Measurements from ENCODE around the gene LAIR1.

The LAIR1 gene

DNA sequence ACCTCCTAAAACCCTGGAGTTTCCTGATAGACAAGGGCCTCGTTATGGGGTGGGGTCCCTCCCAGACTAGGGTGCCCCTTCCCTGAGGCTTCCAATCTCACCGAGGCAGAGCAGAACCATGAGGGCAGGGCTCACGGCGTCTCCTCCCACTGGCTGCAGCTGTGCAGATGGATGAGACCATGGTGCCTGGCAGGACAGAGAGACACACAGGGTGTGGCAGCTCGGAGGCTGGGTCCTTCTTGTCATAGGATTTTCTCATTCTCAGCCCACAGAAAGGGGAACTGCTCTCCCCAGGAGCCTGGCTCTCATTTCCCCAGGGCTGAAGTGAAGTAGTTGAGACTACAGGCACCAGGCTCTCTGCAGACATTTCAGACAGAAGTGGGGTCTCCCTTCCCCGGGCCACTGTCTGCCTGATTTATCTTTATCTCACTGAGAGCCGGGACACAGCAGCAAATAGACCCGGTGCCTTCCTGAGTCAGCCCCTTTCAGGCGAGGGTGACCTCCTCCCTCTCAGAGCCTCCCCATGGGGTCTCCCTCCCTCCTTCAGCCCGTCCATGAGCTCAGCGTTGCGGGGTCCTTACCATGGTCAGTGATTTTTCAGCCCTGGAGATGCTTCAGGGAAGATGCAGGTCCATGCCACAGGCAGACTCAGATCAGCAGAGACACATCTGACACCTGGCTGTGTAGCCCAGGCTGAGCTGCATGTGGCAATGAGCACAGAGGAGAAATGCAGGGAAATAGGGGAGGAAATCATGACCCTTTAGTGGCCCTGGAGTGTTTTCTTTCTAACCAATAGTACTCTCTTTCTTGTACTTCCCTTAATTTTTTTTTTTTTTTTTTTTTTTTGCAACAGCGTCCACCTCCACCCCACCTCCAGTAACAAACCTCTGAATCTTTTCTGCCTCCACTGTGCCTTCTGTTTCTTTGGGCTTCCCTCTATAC, 52.0 kb downstream of the LAIR1 start, which contains the start of gene LILRA5:
Gene LILRA5, minus strand, starts transcription at position 731 of the 942 bp plus-strand sequence. Its CDS starts 147 bp downstream, at position 584.
- H3K27me3 ChIP-seq (ENCODE audit: insufficient read depth, low read length) = no peaks in the 10 kb centered on the region
- WGBS = 75% methylated on average over 13 of the region's 13 CpGs

DNA sequence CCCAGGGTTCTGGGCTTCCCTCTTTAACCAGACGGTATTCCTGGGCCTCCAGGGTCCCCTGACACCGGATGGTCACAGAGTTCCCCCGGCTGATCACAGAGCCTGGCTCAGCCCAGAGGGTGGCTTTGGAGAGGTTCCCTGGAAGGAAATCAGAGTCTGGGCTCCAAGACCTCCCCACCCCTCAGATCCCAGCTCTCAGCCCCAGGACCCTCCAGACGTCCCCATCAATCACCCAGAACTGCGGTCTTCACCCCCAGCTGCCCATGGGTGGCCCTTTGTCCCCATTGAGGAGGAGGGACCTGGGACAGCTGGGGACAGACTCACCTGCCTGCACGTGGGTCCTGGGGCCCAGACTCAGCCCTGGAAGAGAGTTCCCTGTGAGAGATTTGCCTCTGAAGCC, 52.7 kb downstream of the LAIR1 start:
- H3K27me3 ChIP-seq (ENCODE audit: insufficient read depth, low read length) = no peaks in the 10 kb centered on the region
- 84% methylated on average over 6 of the region's 6 CpGs for WGBS
- no peaks in the 10 kb centered on the region for H3K4me1 ChIP-seq (ENCODE audit: insufficient read depth, low read length)

More for the DNA sequence above, 52.0 kb downstream of the LAIR1 start, which contains the start of gene LILRA5:
- no peak within 1 kb of the TSS for H3K9ac ChIP-seq (ENCODE audit: low read depth, low read length)
- H3K4me1 ChIP-seq (ENCODE audit: insufficient read depth, low read length) = no peaks in the 10 kb centered on the region
- no peaks in the 10 kb centered on the region for H3K36me3 ChIP-seq (ENCODE audit: insufficient read depth, low read length)
- H3K9me3 ChIP-seq (ENCODE audit: insufficient read depth, low read depth, low read length) = no peaks in the 10 kb centered on the region
- H3K27ac ChIP-seq (ENCODE audit: low read depth, low read length) = no peak within 1 kb of the TSS
- no peak within 1 kb of the TSS for H3K4me3 ChIP-seq (ENCODE audit: low read length)

DNA sequence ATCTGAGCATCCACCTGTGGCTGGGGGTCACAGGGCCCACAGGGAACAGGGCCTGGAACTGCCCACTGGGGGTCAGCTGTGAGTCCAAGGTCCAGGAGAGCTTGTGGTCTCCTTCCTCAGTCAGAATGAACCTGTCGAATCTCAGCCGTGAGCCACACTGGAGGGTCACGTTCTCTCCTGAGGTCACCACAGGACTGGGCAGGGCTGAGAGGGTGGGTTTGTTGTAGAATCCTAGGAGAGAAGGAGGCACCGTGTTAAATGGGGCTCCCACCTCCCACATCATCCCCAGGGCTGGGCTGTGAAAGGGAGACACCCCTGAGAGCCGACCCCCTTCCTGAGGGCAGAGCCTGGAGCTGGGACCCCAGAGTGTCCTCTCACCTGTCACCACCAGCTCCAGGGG, 53.2 kb downstream of the LAIR1 start:
- 81% methylated on average over 4 of the region's 5 CpGs for WGBS
- H3K27ac ChIP-seq (ENCODE audit: low read depth, low read length) = no peak overlapping the region
- H3K36me3 ChIP-seq (ENCODE audit: insufficient read depth, low read length) = no peaks in the 10 kb centered on the region
- H3K9ac ChIP-seq (ENCODE audit: low read depth, low read length) = no peak overlapping the region
- H3K9me3 ChIP-seq (ENCODE audit: insufficient read depth, low read depth, low read length) = no peaks in the 10 kb centered on the region
- no peak overlapping the region for H3K4me3 ChIP-seq (ENCODE audit: low read length)
- no peaks in the 10 kb centered on the region for H3K4me1 ChIP-seq (ENCODE audit: insufficient read depth, low read length)
- H3K27me3 ChIP-seq (ENCODE audit: insufficient read depth, low read length) = no peaks in the 10 kb centered on the region

More for the DNA sequence above, 52.7 kb downstream of the LAIR1 start:
- Histone ChIP-seq H3K4me3 (ENCODE audit: low read length) (no peak overlapping the region), H3K9ac (ENCODE audit: low read depth, low read length) (no peak overlapping the region), H3K27ac (ENCODE audit: low read depth, low read length) (no peak overlapping the region), H3K9me3 (ENCODE audit: insufficient read depth, low read depth, low read length) (no peaks in the 10 kb centered on the region), H3K36me3 (ENCODE audit: insufficient read depth, low read length) (no peaks in the 10 kb centered on the region)

DNA sequence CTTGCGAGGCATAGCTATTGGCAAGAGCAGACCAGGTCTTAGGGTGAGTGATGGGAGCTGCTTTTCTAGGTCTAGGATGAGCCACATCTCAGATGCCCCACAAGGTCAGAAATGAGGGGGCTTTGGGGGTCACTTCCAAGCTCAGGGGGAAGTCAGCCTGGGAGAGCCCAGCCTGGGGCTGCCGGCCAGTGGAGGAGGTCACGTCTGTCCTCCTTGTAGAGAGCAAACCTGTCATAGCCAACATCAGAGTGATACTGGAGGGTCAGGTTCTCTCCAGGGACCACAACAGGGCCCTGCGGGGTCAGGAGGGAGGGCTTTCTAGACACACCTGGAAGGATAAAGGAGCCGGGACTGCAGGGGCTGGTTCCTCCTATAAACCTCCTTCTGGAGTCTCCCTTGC, 54.2 kb downstream of the LAIR1 start:
- Histone ChIP-seq H3K4me3 (ENCODE audit: low read length) (no peak overlapping the region), H3K9me3 (ENCODE audit: insufficient read depth, low read depth, low read length) (no peaks in the 10 kb centered on the region), H3K27ac (ENCODE audit: low read depth, low read length) (no peak overlapping the region), H3K4me1 (ENCODE audit: insufficient read depth, low read length) (no peaks in the 10 kb centered on the region), H3K9ac (ENCODE audit: low read depth, low read length) (no peak overlapping the region), H3K27me3 (ENCODE audit: insufficient read depth, low read length) (no peaks in the 10 kb centered on the region), H3K36me3 (ENCODE audit: insufficient read depth, low read length) (no peaks in the 10 kb centered on the region)
- 70% methylated on average over 5 of the region's 5 CpGs for WGBS

DNA sequence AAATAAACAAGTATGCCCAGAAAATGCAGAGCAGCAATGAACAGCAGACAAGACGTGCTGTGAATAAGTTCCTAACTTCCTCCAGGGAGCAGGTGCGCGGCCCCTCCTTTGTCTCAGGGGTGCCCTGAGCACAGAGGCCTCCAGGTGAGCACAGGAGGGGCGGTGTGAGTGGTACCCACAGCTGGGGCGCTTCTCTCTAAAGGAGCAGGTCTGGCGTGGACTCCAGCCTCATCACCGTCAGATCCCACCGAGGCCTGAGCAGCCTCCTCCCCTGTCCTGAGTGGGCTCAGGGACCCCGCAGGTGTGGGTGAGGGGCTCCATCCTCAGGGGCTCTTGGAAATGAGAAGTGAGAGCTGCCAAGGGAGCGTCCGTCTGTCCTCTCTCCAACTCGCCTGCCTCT, 54.9 kb downstream of the LAIR1 start:
- Histone ChIP-seq H3K27me3 (ENCODE audit: insufficient read depth, low read length) (no peaks in the 10 kb centered on the region), H3K9me3 (ENCODE audit: insufficient read depth, low read depth, low read length) (no peaks in the 10 kb centered on the region), H3K36me3 (ENCODE audit: insufficient read depth, low read length) (no peaks in the 10 kb centered on the region), H3K4me1 (ENCODE audit: insufficient read depth, low read length) (no peaks in the 10 kb centered on the region), H3K4me3 (ENCODE audit: low read length) (no peak overlapping the region), H3K9ac (ENCODE audit: low read depth, low read length) (no peak overlapping the region), H3K27ac (ENCODE audit: low read depth, low read length) (no peak overlapping the region)
- 82% methylated on average over 12 of the region's 12 CpGs for WGBS

DNA sequence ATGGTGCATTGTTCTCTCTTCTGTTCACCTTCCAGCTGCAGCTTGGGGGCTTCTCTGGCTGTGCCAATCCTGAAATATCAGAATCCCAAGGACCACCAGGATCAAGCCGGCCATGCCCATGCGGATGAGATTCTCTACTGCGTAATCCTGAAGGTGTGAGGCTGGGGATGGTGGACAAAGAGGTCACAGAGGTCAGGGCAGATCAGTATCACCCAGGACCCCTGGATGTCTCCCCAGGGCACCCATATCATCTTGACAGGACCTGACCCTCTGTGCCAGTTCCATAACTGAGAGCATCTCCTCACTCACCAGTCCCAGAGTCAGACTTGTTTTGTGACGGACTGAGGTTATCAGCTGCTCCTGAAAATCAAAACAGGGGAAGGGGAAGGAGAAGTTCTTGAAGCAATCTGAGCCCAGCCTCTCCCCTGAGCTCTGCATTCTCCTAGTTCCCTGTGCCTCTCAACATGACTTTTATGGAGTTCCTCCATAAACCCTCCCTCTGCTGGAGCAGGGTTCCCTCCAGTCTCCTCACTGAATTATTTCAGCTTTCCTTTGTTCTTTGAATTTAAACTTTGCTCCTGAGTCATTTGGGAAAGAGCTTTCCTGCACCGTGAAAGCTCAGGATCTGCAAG, 57.2 kb downstream of the LAIR1 start:
- Histone ChIP-seq H3K4me1 (ENCODE audit: insufficient read depth, low read length) (no peaks in the 10 kb centered on the region), H3K27me3 (ENCODE audit: insufficient read depth, low read length) (no peaks in the 10 kb centered on the region)
- 89% methylated on average over 5 of the region's 5 CpGs for WGBS

DNA sequence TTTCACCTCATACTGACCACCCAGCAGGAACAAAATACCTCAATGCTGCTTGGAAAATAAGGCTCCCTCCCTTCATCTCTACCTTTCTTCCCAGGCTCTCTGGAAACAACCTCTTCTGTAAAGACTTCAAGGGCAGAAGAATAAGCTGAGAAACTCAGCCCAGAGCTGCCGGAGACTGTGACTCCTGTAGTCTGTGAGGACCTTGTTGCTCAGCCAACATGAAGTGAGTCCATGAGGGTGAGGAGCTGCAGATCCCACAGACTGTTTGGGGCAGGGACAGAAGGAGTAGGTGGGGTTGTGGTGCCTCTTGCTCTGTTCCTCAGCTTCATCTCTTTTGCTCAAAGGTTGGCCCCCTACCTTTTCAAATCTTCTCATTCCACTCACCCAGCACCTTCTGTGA, 59.6 kb downstream of the LAIR1 start:
- H3K4me1 ChIP-seq (ENCODE audit: insufficient read depth, low read length) = no peaks in the 10 kb centered on the region

More for the DNA sequence above, 57.2 kb downstream of the LAIR1 start:
- H3K27ac ChIP-seq (ENCODE audit: low read depth, low read length) = no peak overlapping the region
- H3K36me3 ChIP-seq (ENCODE audit: insufficient read depth, low read length) = no peaks in the 10 kb centered on the region
- no peak overlapping the region for H3K9ac ChIP-seq (ENCODE audit: low read depth, low read length)
- no peak overlapping the region for H3K4me3 ChIP-seq (ENCODE audit: low read length)
- no peaks in the 10 kb centered on the region for H3K9me3 ChIP-seq (ENCODE audit: insufficient read depth, low read depth, low read length)

DNA sequence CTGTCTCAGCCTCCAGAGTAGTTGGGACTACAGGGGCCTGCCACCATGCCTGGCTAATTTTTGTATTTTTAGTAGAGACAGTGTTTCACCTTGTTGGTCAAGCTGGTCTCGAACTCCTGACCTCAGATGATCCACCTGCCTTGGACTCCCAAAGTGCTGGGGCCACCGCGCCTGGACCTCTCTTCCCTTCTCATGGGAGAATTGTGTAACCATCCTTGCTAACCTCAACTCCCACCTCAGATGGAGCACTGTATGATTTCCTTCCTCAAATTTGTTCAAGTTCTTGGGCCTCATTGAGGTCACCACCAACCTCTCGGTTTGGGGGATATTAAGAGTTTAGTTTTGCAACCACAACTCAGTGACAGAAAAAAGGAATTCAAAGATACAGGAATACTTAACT, 62.5 kb downstream of the LAIR1 start:
- H3K9me3 ChIP-seq (ENCODE audit: insufficient read depth, low read depth, low read length) = no peaks in the 10 kb centered on the region
- no peaks in the 10 kb centered on the region for H3K4me1 ChIP-seq (ENCODE audit: insufficient read depth, low read length)
- WGBS = 92% methylated on average over 4 of the region's 4 CpGs
- no peak overlapping the region for H3K27ac ChIP-seq (ENCODE audit: low read depth, low read length)
- H3K4me3 ChIP-seq (ENCODE audit: low read length) = no peak overlapping the region
- no peaks in the 10 kb centered on the region for H3K36me3 ChIP-seq (ENCODE audit: insufficient read depth, low read length)
- peaks cover 16% of the 10 kb centered on the region; the same call in 1 of the 2 replicates for H3K27me3 ChIP-seq (ENCODE audit: insufficient read depth, low read length)
- H3K9ac ChIP-seq (ENCODE audit: low read depth, low read length) = no peak overlapping the region

More for the DNA sequence above, 59.6 kb downstream of the LAIR1 start:
- no peaks in the 10 kb centered on the region for H3K9me3 ChIP-seq (ENCODE audit: insufficient read depth, low read depth, low read length)
- no peaks in the 10 kb centered on the region for H3K36me3 ChIP-seq (ENCODE audit: insufficient read depth, low read length)
- H3K4me3 ChIP-seq (ENCODE audit: low read length) = no peak overlapping the region
- WGBS = 92% methylated on average over 1 of the region's 1 CpG
- no peak overlapping the region for H3K27ac ChIP-seq (ENCODE audit: low read depth, low read length)
- H3K27me3 ChIP-seq (ENCODE audit: insufficient read depth, low read length) = peaks cover 9% of the 10 kb centered on the region; the same call in 1 of the 2 replicates
- no peak overlapping the region for H3K9ac ChIP-seq (ENCODE audit: low read depth, low read length)
